Measurements from ENCODE around the gene ATP5MC3. TPM values are rescaled to one million over a fixed set of nuclear protein-coding genes. Genes with fewer than 3 reads are reported as not detected.

ATP5MC3 gene
- polyA plus RNA-seq, 4 donors = 294 to 1,066 (median 778) TPM

- no peaks in the 10 kb centered on the region for H3K9me3 ChIP-seq (ENCODE audit: control insufficient read depth in 2 of 2, insufficient read depth in 1 of 2, low read depth in 1 of 2, low read length in 1 of 2)
- DNase-seq (no peak), FAIRE-seq (no peak)
- H3K4me3 ChIP-seq (ENCODE audit: low read depth in 1 of 3, low read length in 3 of 3) = no peak overlapping the region
- H3K4me1 ChIP-seq (ENCODE audit: control insufficient read depth in 3 of 3, insufficient read depth in 2 of 3, low read depth in 1 of 3, low read length in 2 of 3) = no peaks in the 10 kb centered on the region
- 72 to 80% (median 79%) methylated on average over 2 of the region's 2 CpGs for WGBS, 3 donors
- no peaks in the 10 kb centered on the region for H3K27me3 ChIP-seq (ENCODE audit: control insufficient read depth in 3 of 3, insufficient read depth in 3 of 3, low read length in 3 of 3)
- no peak overlapping the region for H3K27ac ChIP-seq (ENCODE audit: low read depth in 1 of 3, low read length in 2 of 3)
- peaks cover 0 to 13% (median 2%) of the 10 kb centered on the region in 3 donors for H3K36me3 ChIP-seq (ENCODE audit: control insufficient read depth in 3 of 3, insufficient read depth in 2 of 3, low read depth in 1 of 3, low read length in 3 of 3)
Observed at GRCh38 chr2:175131252-175131651, 50.3 kb downstream of the ATP5MC3 start.

DNA sequence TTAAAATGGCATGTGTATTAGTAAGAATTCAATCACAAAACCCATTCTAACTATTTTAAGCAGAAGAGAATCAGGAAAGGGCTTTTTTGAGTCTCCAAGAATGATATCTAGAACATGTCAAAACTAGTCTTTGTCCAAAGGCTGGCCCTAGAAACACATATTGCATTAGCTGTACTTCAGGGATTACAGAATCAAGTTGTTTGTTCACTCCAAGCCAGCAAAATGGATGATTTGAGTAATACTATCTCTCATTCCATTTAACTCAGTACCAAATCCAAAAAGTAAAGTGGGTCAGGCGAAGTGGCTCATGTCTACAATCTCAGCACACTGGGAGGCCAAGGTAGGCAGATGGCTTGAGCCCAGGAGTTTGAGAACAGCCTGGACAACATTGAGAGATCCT, 54.8 kb downstream of the ATP5MC3 start:
- no peak overlapping the region for H3K27ac ChIP-seq (ENCODE audit: low read depth in 1 of 3, low read length in 2 of 3)
- no peaks in the 10 kb centered on the region for H3K9me3 ChIP-seq (ENCODE audit: control insufficient read depth in 2 of 2, insufficient read depth in 1 of 2, low read depth in 1 of 2, low read length in 1 of 2)
- peaks cover 0 to 6% (median 1%) of the 10 kb centered on the region in 3 donors for H3K36me3 ChIP-seq (ENCODE audit: control insufficient read depth in 3 of 3, insufficient read depth in 2 of 3, low read depth in 1 of 3, low read length in 3 of 3)
- no peak overlapping the region for H3K4me3 ChIP-seq (ENCODE audit: low read depth in 1 of 3, low read length in 3 of 3)
- no peak for DNase-seq
- no peaks in the 10 kb centered on the region for H3K4me1 ChIP-seq (ENCODE audit: control insufficient read depth in 3 of 3, insufficient read depth in 2 of 3, low read depth in 1 of 3, low read length in 2 of 3)
- no peak for FAIRE-seq
- WGBS, 3 donors = 92 to 93% (median 93%) methylated on average over 1 of the region's 1 CpG
- H3K27me3 ChIP-seq (ENCODE audit: control insufficient read depth in 3 of 3, insufficient read depth in 3 of 3, low read length in 3 of 3) = no peaks in the 10 kb centered on the region

Other genes with a start within 250 kb of the ATP5MC3 start
- 1 to 10 TPM; 2.0 to 7.8 (median 5.1) TPM for gene CHN1, start 176.3 kb downstream of the ATP5MC3 start, polyA plus RNA-seq
- 10 to 100 TPM; 11.6 to 32.1 (median 13.3) TPM for gene ATF2, start 13.5 kb downstream of the ATP5MC3 start, polyA plus RNA-seq

Measured in small intestine (tissue), 7 donors.